CD4-positive, CD25-positive, alpha-beta regulatory T cell (primary cell): ENCODE results near the gene TTC7B. TPM values are rescaled to one million over a fixed set of nuclear protein-coding genes. Genes with fewer than 3 reads are reported as not detected.

Experiments used
- ATAC-seq, 2 donors: fragments of 150-1000 bp; cut with Tn5 transposase; one replicate each; pipeline ENCODE4 v1.10.0; 2021; ENCODE audit warnings: low read depth in 2 of 2, moderate number of reproducible peaks in 2 of 2, moderate library complexity in 1 of 2
- DNase-seq, 3 donors: peaks; one replicate each; pipeline versions ENCODE4 v3.0.0 to v3.0.0-alpha.2; 2012 to 2022; ENCODE audit warnings: mixed read lengths in 1 of 3
- H3K27ac ChIP-seq: one replicate; pipeline ENCODE4 v1.7.0; 2013; ENCODE audit warnings: mild to moderate bottlenecking, low read length; ENCODE audit not compliant: insufficient read depth, poor library complexity, severe bottlenecking
- H3K27me3 ChIP-seq: one replicate; pipeline ENCODE4 v1.7.0; 2013; ENCODE audit warnings: low read length; ENCODE audit not compliant: control insufficient read depth, insufficient read depth
- H3K36me3 ChIP-seq: one replicate; pipeline ENCODE4 v1.7.0; 2013; ENCODE audit warnings: mild to moderate bottlenecking, low read length, moderate library complexity; ENCODE audit not compliant: control insufficient read depth, insufficient read depth
- H3K4me1 ChIP-seq: 2 replicates; pipeline ENCODE4 v1.7.0; 2013; ENCODE audit warnings: mild to moderate bottlenecking, low read length; ENCODE audit not compliant: insufficient read depth, control insufficient read depth, poor library complexity, severe bottlenecking
- H3K4me3 ChIP-seq: one replicate; pipeline ENCODE4 v1.7.0; 2013; ENCODE audit warnings: low read depth, mild to moderate bottlenecking, low read length, moderate library complexity
- H3K9me3 ChIP-seq, 2 experiments: 1 replicate in 1 of 2; 2 replicates in 1 of 2; pipeline ENCODE4 v1.7.0; 2013; ENCODE audit warnings: low read length in 2 of 2, mild to moderate bottlenecking in 1 of 2, moderate library complexity in 1 of 2; ENCODE audit not compliant: control insufficient read depth in 2 of 2
- H3K27ac Mint-ChIP-seq, 3 donors: one replicate each; pipeline ENCODE4 v1.8.0; 2020 to 2022; ENCODE audit warnings: mild to moderate bottlenecking in 3 of 3, mixed read lengths in 3 of 3, moderate library complexity in 2 of 3
- H3K27me3 Mint-ChIP-seq: one replicate; pipeline ENCODE4 v1.8.0; 2022; ENCODE audit warnings: mild to moderate bottlenecking, mixed read lengths
- H3K36me3 Mint-ChIP-seq: one replicate; pipeline ENCODE4 v1.8.0; 2020; ENCODE audit warnings: mixed read lengths
- H3K4me1 Mint-ChIP-seq, 4 donors: one replicate each; pipeline ENCODE4 v1.8.0; 2020 to 2022; ENCODE audit warnings: mixed read lengths in 4 of 4, mild to moderate bottlenecking in 1 of 4
- H3K4me3 Mint-ChIP-seq, 4 donors: one replicate each; pipeline ENCODE4 v1.8.0; 2020 to 2022; ENCODE audit warnings: mild to moderate bottlenecking in 4 of 4, mixed read lengths in 4 of 4, moderate library complexity in 3 of 4
- H3K9me3 Mint-ChIP-seq, 7 donors: one replicate each; pipeline ENCODE4 v1.8.0; 2020 to 2022; ENCODE audit warnings: mixed read lengths in 7 of 7, mild to moderate bottlenecking in 3 of 7, moderate library complexity in 2 of 7
- polyA plus RNA-seq, 4 donors: library from polyadenylated mRNA; unstranded; fragments of 300-500 nt; fragmentation: Illumina TruSeq; gene quantifications; one replicate each; pipeline ENCODE4 v1.2.3, GENCODE V29; 2021
- total RNA-seq: library from RNA; stranded (reverse); gene quantifications from one replicate; pipeline ENCODE4 v1.2.3, GENCODE V29; 2022

Gene TTC7B
- total and polyA plus RNA-seq, 5 donors from 2014 or later = 0.88 to 7.8 (median 1.0) TPM

DNA sequence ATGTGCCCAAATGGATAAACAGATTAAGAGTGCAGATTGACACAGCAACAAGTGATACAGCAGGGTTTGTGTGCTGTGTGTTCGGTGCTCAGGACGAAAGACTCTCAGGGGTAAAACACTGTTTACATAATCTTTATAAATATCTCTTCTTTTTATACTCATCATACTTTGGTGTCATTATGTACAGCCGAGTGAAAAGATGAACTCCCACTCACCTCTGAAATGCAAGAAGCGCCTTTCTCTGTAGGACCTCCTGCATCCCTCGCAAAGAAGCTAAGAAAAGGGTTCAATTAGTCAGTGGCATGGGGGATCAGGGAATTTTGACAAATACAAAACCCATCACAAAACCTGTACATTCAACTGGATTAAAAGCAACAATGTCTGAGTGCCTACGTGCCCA lies 163.6 kb downstream of the TTC7B start:
- H3K4me1 ChIP-seq = no peaks in the 10 kb centered on the region
- Mint-ChIP-seq H3K27ac (no peak overlapping the region), H3K9me3 (no peaks in the 10 kb centered on the region), H3K4me1 (peaks cover 0 to 4% (median 0%) of the 10 kb centered on the region in 4 donors), H3K36me3 (peaks cover 6% of the 10 kb centered on the region), H3K27me3 (no peaks in the 10 kb centered on the region), H3K4me3 (no peak overlapping the region)
- H3K27me3 ChIP-seq = no peaks in the 10 kb centered on the region
- no peak for ATAC-seq
- no peaks in the 10 kb centered on the region for H3K9me3 ChIP-seq
- DNase-seq = no peak
- no peak overlapping the region for H3K27ac ChIP-seq
- H3K4me3 ChIP-seq = no peak overlapping the region
- no peaks in the 10 kb centered on the region for H3K36me3 ChIP-seq

DNA sequence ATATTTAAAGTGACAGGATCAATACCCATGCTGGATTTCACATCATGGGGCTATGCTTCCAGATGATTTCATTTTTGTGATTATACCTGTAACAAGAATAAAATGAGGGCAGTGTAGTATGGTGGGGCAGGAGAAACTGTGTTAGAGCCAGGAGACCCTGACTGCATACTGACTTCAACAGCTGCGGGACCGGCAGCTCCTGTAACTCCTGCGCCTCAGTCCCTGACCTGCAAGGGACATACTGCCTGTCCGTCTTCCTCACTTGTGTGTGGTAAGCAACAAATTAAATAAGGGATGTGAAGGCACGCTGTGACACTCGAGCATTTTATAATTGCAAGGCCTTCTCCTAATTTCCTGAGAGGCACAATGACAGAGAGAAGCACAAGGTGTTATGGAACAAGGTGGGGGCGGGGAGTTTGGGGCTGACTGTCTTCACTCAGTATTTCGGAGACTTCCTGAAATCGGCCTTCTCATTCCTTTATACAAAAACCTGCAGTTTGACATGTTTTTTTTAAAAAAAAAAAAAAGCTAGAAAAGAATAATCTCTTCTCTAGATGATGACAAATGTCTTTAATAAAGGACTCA lies 164.2 kb downstream of the TTC7B start:
- Mint-ChIP-seq H3K4me3 (no peak overlapping the region), H3K27me3 (no peaks in the 10 kb centered on the region), H3K4me1 (peaks cover 0 to 4% (median 0%) of the 10 kb centered on the region in 4 donors), H3K9me3 (no peaks in the 10 kb centered on the region), H3K27ac (no peak overlapping the region), H3K36me3 (peaks cover 8% of the 10 kb centered on the region)
- Histone ChIP-seq H3K4me3 (no peak overlapping the region), H3K36me3 (no peaks in the 10 kb centered on the region), H3K4me1 (no peaks in the 10 kb centered on the region), H3K9me3 (no peaks in the 10 kb centered on the region), H3K27ac (no peak overlapping the region), H3K27me3 (no peaks in the 10 kb centered on the region)
- no peak for DNase-seq
- no peak for ATAC-seq

DNA sequence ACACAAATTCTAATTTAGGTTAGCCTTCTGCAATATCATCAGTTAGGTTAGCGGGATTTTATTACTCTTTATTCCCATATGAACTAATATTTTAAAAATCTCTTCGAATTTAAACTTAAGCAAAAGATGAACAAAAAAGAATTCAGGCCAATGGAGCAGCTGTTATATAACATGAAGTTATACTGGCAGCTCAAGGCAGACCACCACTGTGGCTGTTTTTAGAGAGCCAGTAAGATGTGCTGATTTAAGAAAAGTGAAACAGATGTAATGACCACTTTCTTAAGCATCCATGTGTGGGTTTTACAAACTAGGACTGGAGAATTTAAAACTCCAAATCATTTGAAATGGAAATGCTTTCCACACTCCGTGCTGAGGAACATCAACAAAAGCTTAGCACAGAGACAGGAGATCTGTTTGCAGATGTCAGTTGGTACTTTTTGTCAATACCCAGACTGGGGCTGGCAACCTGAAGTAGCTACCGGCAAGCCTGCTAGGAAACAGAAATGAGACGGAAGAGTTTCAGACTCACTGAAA lies 164.9 kb downstream of the TTC7B start:
- no peaks in the 10 kb centered on the region for H3K27me3 Mint-ChIP-seq
- no peak for DNase-seq
- peaks cover 10% of the 10 kb centered on the region for H3K36me3 Mint-ChIP-seq

DNA sequence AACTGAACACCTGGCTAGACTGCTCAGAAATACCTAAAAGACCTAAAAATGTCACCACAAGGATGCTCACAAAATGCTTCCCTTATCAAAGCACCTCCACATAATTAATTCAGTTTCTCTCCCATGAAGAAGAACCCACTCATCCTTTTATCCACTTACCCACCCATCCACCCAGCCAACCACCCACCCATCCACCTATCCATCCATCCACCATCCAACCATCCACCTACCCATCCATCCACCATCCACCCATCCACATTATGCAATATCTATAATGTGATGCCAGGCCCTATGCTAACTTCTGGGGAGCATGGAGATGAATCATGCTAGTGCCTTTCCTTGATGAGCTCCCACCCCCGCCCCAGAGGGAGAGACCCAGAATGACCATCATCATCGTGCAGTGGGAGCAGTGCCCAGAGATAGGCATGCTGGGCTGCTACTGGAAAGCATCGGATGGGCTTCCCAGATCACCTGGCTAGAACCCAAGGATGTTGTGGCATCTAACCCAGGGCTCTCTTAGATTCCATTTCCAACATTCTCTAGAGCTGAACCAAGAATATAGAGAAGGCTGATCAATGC lies 166.6 kb downstream of the TTC7B start:
- no peak for DNase-seq
- H3K27me3 ChIP-seq = no peaks in the 10 kb centered on the region
- Mint-ChIP-seq H3K27me3 (no peaks in the 10 kb centered on the region), H3K4me1 (peaks cover 0 to 4% (median 0%) of the 10 kb centered on the region in 4 donors), H3K36me3 (peaks cover 4% of the 10 kb centered on the region), H3K4me3 (no peak overlapping the region), H3K27ac (no peak overlapping the region), H3K9me3 (no peaks in the 10 kb centered on the region)
- ATAC-seq = no peak
- no peak overlapping the region for H3K27ac ChIP-seq
- H3K9me3 ChIP-seq = no peaks in the 10 kb centered on the region
- no peaks in the 10 kb centered on the region for H3K36me3 ChIP-seq
- no peaks in the 10 kb centered on the region for H3K4me1 ChIP-seq
- no peak overlapping the region for H3K4me3 ChIP-seq

More for the DNA sequence above, 164.9 kb downstream of the TTC7B start:
- no peaks in the 10 kb centered on the region for H3K4me1 ChIP-seq
- H3K4me3 Mint-ChIP-seq = no peak overlapping the region
- no peak overlapping the region for H3K27ac Mint-ChIP-seq
- H3K27ac ChIP-seq = no peak overlapping the region
- no peaks in the 10 kb centered on the region for H3K9me3 ChIP-seq
- no peaks in the 10 kb centered on the region for H3K36me3 ChIP-seq
- H3K27me3 ChIP-seq = no peaks in the 10 kb centered on the region
- H3K9me3 Mint-ChIP-seq = no peaks in the 10 kb centered on the region
- peaks cover 0 to 4% (median 0%) of the 10 kb centered on the region in 4 donors for H3K4me1 Mint-ChIP-seq
- H3K4me3 ChIP-seq = no peak overlapping the region
- ATAC-seq = no peak

DNA sequence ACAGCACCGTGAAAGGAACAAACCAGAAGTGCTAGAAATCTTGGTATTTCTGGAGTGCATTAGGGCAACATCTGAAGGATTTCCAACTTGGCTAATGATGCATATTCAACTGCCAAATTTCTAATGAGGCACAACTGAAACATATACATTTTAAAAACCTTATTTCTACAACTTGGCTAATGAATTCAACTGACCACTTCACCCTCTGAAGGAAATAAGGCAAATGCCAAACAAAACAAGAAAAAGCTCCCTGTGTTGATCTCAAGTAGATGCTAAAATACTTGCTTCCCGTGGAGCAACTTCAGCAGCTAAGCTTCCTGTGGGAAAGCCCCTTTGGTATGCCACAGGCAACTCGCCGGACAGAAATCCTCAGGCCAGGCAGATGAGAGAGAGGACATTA lies 167.1 kb downstream of the TTC7B start:
- H3K27ac Mint-ChIP-seq = no peak overlapping the region
- H3K9me3 ChIP-seq = no peaks in the 10 kb centered on the region
- peaks cover 0 to 4% (median 0%) of the 10 kb centered on the region in 4 donors for H3K4me1 Mint-ChIP-seq
- peaks cover 4% of the 10 kb centered on the region for H3K36me3 Mint-ChIP-seq
- ATAC-seq (no peak), DNase-seq (no peak)
- no peaks in the 10 kb centered on the region for H3K36me3 ChIP-seq
- H3K4me1 ChIP-seq = no peaks in the 10 kb centered on the region
- no peak overlapping the region for H3K27ac ChIP-seq
- no peak overlapping the region for H3K4me3 ChIP-seq
- no peaks in the 10 kb centered on the region for H3K27me3 Mint-ChIP-seq
- no peak overlapping the region for H3K4me3 Mint-ChIP-seq
- no peaks in the 10 kb centered on the region for H3K9me3 Mint-ChIP-seq
- no peaks in the 10 kb centered on the region for H3K27me3 ChIP-seq

DNA sequence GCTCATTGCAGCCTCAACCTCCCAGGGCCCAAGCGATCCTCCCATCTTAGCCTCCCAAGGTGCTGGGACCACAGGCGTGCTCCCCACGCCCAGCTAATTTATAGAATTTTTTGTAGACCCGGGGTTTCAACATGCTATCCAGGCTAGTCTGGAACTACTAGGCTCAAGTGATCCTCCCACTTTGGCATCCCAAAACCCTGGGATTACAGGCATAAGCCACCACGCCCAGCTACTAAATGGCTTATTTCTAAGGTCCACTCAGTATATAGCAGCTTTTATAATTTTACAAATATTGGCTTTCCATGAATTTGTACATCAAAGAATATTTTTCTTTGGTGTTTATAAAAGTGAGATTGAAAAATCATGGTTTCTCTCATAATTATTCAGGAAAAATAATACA lies 167.8 kb downstream of the TTC7B start:
- H3K9me3 Mint-ChIP-seq = no peaks in the 10 kb centered on the region
- no peak overlapping the region for H3K27ac Mint-ChIP-seq
- no peak for DNase-seq

DNA sequence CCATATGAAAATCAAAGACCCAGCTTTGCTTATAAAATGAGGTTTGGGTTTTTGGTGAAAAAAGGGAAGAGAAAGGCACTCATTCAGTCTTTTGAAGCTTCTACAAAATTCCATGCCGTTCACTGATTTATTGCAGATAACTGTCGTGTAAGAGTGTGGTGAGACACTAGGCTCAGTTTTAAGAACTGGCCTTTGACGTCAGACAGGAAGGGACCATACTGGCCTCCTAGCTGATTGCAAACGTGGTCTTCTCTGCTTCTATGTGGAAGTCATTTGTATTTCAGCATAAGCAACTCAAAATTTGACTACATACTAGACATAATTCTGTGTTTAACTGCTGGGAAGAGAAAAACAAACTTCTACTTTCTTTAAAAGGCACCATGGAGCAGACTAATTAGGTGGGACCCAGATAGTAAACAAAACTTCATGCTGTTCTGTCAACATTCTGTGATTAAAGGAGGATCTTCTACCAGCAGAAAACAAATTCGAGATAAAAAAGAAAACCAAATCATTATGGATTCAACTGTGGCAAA lies 168.7 kb downstream of the TTC7B start:
- DNase-seq (no peak), ATAC-seq (no peak)
- H3K36me3 Mint-ChIP-seq = peaks cover 5% of the 10 kb centered on the region
- no peaks in the 10 kb centered on the region for H3K4me1 ChIP-seq
- no peak overlapping the region for H3K27ac Mint-ChIP-seq
- no peak overlapping the region for H3K4me3 Mint-ChIP-seq
- no peak overlapping the region for H3K4me3 ChIP-seq
- H3K27me3 ChIP-seq = no peaks in the 10 kb centered on the region
- peaks cover 0 to 4% (median 0%) of the 10 kb centered on the region in 4 donors for H3K4me1 Mint-ChIP-seq
- H3K27me3 Mint-ChIP-seq = no peaks in the 10 kb centered on the region
- H3K36me3 ChIP-seq = no peaks in the 10 kb centered on the region
- H3K9me3 Mint-ChIP-seq = no peaks in the 10 kb centered on the region
- H3K9me3 ChIP-seq = no peaks in the 10 kb centered on the region
- no peak overlapping the region for H3K27ac ChIP-seq

More for the DNA sequence above, 167.8 kb downstream of the TTC7B start:
- no peak for ATAC-seq
- Histone ChIP-seq H3K27me3 (no peaks in the 10 kb centered on the region), H3K36me3 (no peaks in the 10 kb centered on the region), H3K27ac (no peak overlapping the region), H3K9me3 (no peaks in the 10 kb centered on the region), H3K4me3 (no peak overlapping the region), H3K4me1 (no peaks in the 10 kb centered on the region)
- Mint-ChIP-seq H3K36me3 (peaks cover 4% of the 10 kb centered on the region), H3K4me1 (peaks cover 0 to 4% (median 0%) of the 10 kb centered on the region in 4 donors), H3K27me3 (no peaks in the 10 kb centered on the region), H3K4me3 (no peak overlapping the region)
